Stimulated activated CD8-positive, alpha-beta memory T cell treated with anti-CD3 and anti-CD28 coated beads, Interleukin-4, amount 100 ng/mL, for 4 hours (primary cell): ENCODE data around the gene CPOX.
"Not testable (repeated sequence)": the region's sequence is repeated elsewhere in the genome, so short reads cannot be mapped to it uniquely, and the experiment has no call there.

Experiments
- DNase-seq, 2 donors: peaks; one replicate each; pipeline ENCODE4 v3.0.0-alpha.2; 2020; ENCODE audit warnings: low read depth in 2 of 2, low spot score in 1 of 2

Gene CPOX

DNA sequence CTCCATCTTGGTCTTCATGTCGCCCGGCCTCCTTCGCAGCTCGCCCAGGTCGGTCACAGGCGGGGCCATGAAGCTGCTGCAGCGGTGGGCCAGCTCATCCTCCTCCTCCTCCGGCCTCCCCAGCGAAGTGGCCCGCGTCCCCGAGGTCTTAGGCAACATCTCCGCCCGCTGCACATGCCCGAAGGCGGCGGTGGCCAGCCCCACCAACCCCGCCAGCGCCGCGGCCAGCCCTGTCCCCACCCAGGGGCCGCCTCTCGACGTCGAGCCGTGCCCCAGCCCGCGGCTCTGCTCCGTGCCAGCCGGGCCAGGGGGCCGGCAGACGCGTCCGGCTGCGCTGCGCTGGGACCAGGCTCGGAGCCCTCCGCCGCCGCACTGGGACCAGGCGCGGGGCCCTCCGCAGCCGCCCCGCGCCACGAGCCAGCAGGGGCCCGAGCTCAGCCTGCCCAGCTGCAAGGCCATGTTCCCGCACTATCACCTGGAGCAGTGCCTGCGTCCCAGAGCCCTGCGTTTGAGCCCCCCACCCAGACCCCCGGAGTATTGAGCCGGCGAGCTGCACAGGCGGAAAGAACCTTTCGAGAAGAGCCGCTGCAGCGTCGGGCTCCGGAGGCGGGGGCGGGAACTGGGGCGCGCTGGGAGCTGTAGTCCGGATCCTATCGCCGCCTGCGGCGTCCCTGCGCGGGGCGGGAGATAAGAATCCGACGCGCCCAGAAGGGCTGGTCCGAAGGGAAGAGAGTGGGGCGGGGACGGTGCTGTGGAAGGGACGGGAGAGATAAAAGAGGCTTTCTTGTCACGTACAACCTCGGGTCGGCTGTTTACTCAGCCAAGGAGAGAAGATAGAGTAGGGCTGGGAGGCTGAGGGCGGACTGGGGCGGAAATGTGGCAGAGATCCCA, at the start of gene CPOX:
Gene CPOX, minus strand, starts transcription at position 566 of the 891 bp plus-strand sequence. Its CDS starts 107 bp downstream, at position 459.
- DNase-seq, result peak; percentile 58 to 70

DNA sequence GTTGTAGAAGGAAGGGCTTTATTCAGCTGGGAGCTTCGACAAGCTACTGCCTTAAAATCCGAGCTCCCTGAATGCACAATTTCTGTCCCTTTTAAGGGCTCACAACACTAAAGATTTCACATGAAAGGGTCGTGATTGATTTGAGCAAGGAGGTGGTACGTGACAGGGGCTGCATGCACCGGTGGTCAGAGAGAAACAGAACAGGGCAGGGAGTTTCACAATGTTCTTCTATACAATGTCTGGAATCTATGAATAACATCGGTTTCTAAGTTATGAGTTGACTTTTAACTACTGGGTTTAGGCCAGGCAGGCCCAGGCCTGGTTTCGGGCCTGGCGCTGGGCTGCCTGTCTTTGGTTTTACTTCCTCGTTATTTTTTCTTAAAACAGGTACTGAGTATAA, 49.4 kb upstream of the CPOX start:
- DNase-seq, result not testable (repeated sequence)

DNA sequence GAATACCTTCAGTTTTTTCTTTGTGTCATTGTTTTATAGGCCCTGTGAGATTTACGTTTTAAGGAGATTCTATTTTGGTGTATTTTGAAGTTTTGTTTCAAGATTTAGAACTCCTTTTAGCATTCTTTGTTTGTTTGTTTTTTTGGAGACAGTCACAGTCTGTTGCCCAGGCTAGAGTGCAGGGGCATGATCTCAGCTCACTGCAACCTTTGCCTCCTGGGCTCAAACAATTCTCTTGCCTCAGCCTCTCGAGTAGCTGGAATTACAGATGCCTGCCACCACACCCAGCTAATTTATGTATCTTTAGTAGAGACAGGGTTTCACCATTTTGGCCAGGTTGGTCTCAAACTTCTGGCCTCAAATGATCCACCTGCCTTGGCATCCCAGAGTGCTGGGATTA, 48.3 kb upstream of the CPOX start:
- not testable (repeated sequence) for DNase-seq

DNA sequence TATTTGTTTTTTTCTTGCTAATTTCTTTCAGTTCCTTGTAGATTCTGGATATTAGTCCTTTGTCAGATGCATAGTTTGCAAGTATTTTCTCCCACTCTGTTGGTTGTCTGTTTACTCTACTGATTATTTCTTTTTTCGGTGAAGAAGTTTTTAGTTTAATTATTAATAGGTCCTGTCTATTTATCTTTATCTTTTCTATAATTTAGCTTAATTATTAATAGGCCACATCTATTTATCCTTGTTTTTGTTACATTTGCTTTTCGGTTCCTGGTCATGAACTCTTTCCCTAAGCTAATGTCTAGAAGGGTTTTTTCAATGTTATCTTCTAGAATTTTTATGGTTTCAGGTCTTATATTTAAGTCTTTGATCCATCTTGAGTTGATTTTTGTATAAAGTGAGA, 45.1 kb upstream of the CPOX start:
- DNase-seq, result not testable (repeated sequence)

DNA sequence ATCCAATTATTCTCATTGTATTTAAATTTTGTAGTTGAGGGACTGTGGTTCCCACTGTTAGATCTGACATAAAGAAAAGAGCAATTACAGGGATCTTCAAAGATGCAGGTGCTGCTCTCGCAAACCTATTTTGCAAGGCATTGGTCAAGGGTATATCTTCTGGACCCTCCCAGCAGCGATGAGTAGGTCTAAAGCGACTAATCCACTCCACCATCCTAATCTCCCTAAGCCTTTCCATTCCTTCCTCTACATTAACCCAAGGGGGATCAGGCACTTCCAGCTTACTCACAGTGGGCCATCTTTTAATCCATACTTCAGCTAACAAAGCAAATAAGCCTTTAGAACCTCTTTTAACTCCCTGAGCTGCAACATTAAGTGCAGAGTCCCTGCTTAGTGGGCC, 37.0 kb upstream of the CPOX start:
- DNase-seq, result no peak

DNA sequence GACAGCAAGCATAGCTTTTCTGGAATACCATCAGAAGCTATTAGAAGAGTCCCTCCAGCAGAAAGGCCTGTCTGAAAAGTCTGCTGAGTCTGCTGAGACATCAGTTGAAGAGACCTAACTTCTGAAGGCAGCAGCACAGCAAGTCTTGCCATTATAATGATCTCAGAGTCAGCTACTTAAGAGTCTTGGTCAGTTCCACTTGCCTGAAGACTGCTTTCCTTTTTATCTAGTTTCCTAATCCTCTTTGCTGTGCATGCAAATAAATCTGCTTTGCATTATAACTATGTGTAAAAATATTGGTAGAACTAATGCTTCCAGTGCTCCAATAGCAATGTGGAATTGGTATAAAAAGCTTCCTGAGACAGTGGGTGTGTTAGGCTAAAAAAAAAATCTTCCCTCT, 34.9 kb upstream of the CPOX start:
- DNase-seq, result no peak

DNA sequence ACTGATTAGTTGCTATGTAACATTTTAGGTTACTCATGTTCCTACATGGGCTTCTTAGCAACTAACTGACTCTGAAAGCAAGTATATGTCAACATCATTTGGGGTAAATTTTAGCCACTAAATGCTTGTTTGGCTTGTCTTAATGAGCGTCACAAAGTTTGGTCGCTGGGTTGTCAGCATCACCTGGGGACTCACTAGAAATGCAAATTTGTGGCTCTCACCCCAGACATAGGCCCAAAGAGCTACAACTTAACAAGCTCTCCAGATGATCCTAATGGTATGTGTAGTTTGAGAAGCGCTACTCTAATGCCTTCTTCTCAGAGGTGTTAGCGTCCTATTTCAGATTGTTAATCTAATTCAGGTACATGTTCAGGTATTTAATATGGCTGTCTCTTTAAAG, 32.7 kb upstream of the CPOX start:
- no peak for DNase-seq

DNA sequence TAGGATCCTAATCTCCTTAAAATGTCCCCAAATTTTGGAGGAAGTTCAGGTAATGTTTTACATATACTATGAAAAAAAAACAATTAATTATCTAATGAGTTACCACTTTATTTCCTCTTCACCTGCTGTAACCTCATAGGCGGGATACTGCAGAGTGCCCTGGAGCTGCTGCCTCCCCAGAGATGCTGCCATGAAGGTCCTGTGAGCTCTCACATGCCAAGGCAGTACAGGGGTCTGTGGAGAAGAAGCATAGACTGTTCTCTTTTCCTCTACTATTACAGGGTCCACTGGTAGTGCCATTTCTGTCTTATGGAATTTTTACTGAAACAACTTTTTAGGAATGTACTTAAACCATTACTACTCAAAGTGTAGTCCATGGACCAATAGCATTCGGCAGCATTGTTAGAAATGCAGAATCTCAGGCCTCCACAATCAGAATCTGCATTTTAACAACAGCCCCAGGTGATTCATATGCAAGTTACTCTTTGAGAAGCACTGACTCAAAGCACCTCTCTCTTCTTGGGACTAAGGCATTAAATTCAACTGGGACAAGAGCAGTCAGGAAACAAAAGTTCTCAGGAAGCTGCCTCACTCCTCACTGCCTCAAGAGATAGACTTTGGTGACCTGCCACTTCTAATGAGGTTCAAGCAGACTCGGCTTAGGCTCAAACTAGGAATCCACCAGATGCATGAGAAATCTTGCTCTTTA, 30.3 kb upstream of the CPOX start:
- no peak for DNase-seq

DNA sequence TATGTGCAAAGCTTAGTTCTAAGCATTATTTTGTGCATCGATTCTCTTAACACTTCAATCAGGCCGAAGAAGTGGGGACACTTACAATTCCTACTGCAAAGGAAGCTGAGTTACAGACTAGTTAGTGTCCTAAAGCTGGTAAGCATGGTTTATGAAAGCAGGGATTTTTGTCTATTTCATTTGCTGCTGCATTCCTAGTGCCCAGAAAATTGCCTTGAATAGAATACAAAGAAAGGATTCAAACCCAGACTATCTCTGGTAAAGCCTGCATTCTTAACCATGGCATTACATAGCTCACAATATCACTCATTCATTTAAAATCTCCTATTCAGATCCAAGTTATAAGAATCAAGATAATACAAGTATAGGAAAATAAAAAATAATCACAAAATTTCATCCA, 24.4 kb upstream of the CPOX start:
- DNase-seq, result no peak

DNA sequence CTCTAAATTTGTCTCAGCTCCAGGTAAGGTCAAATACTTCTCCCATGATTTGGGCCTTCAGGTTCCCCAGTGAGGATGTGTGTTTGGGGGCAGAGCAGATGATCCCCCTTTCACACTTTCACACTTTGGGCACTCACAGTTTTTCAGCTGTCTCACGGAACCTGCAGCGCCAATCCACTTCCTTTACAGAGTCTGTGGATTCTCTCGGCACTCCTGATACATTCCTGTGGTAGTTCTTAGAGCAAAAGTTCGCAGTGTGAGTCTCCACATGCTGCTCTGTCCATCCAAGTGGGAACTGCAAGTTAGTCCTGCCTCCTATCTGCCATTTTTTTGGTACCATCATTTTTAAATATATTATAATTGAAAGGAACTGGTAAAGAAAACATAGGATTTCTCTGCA, 20.2 kb upstream of the CPOX start:
- no peak for DNase-seq

DNA sequence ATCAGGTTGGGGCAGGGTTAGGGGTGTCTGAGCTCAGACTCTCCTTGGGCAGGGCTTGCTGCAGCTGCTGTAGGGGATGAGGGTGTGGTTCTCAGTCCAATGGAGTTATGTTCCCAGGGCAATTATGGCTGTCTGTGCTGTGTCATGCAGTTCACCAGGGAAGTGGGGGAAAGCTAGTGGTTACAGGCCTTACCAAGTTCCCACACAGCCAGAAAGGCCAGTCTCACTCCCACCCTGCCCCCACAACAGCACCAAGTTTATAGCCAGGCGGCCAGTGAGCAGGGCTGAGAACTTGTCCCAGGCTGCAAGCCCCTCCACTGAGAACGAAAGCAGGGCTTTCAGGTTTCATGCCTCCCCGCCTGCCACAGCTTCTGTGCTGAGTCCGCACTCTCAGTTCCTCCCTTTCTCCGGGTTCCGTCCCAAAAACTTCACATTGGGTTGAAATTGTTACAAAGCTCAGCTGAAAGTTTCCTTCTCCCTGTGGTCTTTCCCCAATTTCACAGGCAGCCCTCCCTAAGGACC, 19.6 kb upstream of the CPOX start:
- DNase-seq, result no peak

DNA sequence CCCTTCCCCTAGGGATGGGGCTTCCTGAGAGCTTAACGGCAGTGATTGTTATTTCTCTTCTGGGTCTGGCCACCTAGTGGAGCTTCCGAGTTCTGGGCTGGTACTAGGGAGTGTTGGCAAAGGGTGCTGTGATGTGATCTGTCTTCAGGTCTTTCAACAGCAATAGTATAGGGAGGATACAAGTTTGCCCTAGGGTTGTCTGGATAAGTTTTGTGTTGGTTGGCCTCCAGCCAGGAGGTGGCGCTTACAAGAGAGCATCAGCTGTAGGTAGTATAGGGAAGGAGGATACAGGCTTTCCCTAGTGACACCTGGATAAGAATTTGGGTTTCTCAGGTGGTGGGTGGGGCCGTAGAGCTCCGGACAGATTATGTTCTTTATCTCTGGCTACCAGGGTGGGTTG, 19.2 kb upstream of the CPOX start:
- DNase-seq, result no peak

DNA sequence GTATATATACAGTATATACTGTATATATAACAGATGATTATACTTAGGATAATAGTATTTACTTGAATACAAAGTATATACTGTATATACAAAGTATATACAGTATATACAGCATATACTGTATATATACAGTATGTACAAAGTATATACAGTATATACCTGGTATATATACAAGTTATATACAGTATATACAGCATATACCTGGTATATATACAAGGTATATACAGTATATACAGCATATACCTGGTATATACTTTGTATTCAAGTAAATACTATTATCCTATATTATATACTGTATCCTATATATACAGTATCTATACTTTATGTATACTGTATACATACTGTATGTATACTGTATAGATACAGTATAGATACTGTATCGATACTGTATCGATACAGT, 14.6 kb upstream of the CPOX start:
- no peak for DNase-seq

DNA sequence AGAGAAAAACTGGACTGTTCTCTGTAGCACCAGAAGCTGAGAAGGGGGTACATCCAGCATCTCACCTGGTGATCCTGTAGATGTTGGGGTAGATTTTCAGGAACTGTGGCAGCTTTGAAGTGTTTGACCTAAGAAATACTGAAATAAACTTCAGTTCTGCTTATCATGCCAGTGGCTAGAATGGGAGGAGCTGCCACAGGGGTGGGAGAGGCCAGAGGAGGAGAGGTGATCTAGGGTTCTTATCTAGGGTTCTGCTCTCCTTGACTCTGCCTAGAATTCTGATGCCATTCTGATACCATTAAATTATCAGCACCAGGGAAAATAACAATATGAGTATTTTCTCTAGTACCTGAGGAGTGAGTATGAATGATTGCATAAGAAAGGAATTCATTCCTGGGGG, 10.2 kb upstream of the CPOX start:
- no peak for DNase-seq

DNA sequence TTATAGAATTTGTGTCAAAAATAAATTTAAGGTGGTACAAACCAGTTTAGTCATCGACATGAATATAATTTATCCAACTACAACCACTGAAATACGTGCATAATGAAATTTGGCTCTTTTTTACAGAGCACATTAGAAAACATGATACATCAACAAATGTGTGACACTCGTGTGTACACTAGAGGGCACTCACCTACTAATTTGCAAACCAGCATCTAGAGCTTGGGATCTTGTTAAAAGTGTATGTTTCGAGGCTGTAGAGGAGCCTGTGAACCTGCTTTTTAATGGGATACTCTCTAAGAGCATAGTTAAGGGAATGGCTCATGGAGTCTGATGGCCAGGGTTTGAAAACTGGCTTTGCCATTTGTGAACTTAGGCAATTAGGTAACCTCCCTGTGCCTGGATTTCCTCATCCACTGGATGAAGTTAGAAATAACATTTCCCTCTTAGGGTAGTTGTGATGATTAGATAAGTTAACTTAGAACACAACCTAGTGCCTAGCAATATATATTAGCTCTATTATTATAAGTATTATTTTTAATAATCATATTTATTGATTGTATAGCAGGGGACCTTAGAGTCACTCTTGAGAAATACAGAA, 8.8 kb upstream of the CPOX start:
- no peak for DNase-seq

DNA sequence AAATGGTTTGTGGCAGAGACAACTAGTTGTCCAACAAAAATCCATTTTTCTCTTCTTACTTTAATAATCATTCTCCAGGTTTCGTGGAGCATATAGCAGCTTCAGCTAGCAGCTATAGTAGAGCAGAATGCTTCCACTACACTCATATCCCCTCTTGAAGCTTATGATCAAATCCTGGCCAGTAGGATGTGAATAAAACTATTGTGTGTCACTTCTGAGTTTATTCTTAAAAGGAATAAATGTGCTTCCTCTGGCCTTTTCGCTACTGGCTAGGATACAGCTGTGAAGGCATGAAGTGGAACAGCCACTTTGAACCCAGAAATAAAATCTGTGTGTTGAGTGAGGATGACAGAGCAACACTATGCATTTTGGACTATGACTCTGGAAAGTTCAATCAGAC, 7.8 kb upstream of the CPOX start:
- no peak for DNase-seq

DNA sequence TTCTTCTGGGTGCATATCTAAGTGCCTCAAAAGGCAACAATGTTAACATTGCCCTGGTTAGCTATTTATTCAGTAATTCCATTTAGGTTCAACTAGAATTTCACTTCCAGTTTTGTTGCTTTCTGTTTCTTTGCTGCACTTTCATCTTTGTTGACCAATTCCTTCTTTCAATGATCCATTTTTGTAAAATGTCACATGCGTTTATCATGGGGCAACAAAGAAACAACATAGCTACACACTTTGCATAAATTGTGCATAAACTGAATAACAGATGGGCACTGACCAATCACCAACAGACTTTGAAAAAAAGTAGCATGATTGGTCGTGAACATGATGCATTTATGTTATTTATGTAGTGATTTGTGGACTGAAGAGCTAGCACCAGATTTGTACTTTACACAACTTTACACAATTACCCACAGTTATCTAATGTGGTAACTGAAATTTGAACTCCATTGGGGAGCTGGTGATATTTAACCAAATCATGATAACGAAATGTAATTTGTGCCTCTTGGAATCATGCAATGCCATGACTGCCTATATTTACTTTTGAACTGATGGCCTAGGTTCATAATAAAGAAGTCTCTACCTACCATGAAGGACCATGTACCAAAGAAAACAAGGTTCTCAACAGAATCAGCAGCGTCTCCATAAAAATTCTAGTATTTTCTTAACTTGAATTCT, 7.1 kb upstream of the CPOX start:
- no peak for DNase-seq

DNA sequence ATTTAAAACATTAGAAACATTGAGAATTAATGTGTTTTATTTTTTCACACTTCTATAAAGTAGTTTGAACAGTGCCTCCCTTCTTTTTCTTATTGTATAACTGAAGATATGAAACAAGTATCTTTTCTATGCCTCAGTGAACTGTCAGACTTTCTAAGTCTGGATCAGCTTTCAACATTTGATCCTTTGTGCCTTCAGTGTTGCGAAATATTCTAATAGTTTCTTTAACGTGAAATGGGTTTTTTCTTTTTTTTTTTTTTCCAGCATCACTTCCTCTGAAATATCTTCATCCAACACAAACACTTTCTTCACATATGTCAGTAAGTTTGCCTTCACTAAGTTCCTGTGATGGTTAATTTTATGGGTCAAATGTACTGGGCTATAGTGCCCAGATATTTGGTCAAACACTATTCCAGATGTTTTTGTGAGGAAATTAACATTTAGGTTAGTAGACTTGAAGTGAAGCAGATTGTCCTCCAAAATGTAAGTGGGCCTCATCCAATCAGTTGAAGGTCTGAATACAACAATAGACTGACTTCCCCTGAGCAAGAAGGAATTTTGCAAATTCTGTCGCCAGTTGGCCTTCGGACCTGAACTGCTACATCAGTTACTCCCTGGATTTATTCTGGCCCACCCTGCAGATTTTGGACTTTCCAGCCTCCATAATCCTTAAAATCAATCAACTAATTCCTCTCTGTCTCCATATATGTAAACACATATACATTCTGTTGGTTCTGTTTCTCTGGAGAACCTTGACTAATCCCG, 6.4 kb upstream of the CPOX start:
- no peak for DNase-seq

DNA sequence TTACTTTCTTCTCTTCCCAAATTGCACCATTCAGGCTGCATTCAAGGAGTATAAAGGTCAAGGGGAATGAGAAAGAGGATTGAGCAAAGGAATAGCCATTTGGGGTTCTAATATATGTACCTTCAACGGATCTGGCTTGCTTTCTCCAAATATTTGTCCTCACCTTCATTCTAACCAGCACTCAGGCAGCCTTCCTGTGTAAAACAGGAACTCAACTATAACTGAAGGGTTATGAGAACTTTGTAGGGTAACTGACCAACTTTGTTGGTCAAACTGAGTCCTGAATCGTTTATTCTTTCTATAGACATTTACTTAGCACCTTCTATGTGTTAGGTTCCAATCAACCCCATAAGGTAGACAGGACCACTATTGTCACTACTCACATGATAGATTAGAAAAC, 5.1 kb upstream of the CPOX start:
- DNase-seq, result no peak
